NCI-H2107 (cell line): Measurements from ENCODE around the gene METTL9.
"Not testable (repeated sequence)": the region's sequence is repeated elsewhere in the genome, so short reads cannot be mapped to it uniquely, and the experiment has no call there.

Experiments used
- DNase-seq: peaks from one replicate; lab custom pipeline; 2025; lab: John Stamatoyannopoulos, UW

Gene METTL9

GRCh38 chr16:21574372-21574771 lies 25.0 kb upstream of the METTL9 start:
- no peak for DNase-seq

- DNase-seq = not testable (repeated sequence)
Observed at GRCh38 chr16:21576323-21576722, 23.1 kb upstream of the METTL9 start.

- DNase-seq = not testable (repeated sequence)
Observed at GRCh38 chr16:21577487-21577886, 21.9 kb upstream of the METTL9 start.

GRCh38 chr16:21578311-21578710 lies 21.1 kb upstream of the METTL9 start:
- not testable (repeated sequence) for DNase-seq

GRCh38 chr16:21580131-21580530 lies 19.2 kb upstream of the METTL9 start:
- DNase-seq = not testable (repeated sequence)

- DNase-seq = no peak
Observed at GRCh38 chr16:21580807-21581206, 18.6 kb upstream of the METTL9 start.

- DNase-seq = no peak
Observed at GRCh38 chr16:21584817-21585216, 14.6 kb upstream of the METTL9 start.

- not testable (repeated sequence) for DNase-seq
Observed at GRCh38 chr16:21588593-21588992, 10.8 kb upstream of the METTL9 start.

- DNase-seq = no peak
Observed at GRCh38 chr16:21589551-21589950, 9.8 kb upstream of the METTL9 start.

GRCh38 chr16:21590287-21590686 lies 9.1 kb upstream of the METTL9 start:
- DNase-seq = no peak

GRCh38 chr16:21590796-21591195 lies 8.6 kb upstream of the METTL9 start:
- no peak for DNase-seq

- DNase-seq = no peak
Observed at GRCh38 chr16:21592191-21592590, 7.2 kb upstream of the METTL9 start.

- DNase-seq = no peak
Observed at GRCh38 chr16:21593530-21594289, 5.7 kb upstream of the METTL9 start.

GRCh38 chr16:21597561-21598030 lies 1.8 kb upstream of the METTL9 start:
- no peak for DNase-seq

- no peak for DNase-seq
Observed at GRCh38 chr16:21598206-21598605, 1.2 kb upstream of the METTL9 start.

GRCh38 chr16:21598701-21599121 lies 666 bp upstream of the METTL9 start:
- DNase-seq = no peak

- DNase-seq = no peak
Observed at GRCh38 chr16:21600031-21600773, 825 bp downstream of the METTL9 start.

GRCh38 chr16:21602785-21603184 lies 3.4 kb downstream of the METTL9 start:
- DNase-seq = no peak

GRCh38 chr16:21603928-21604327 lies 4.6 kb downstream of the METTL9 start:
- DNase-seq = no peak

- not testable (repeated sequence) for DNase-seq
Observed at GRCh38 chr16:21605848-21606247, 6.5 kb downstream of the METTL9 start.

GRCh38 chr16:21608639-21609328 lies 9.4 kb downstream of the METTL9 start:
- no peak for DNase-seq

- DNase-seq = no peak
Observed at GRCh38 chr16:21610006-21610544, 10.7 kb downstream of the METTL9 start.
